SK-N-MC (cell line): ENCODE measurements around the gene SLC6A7.

Experiments
- DNase-seq: peaks from one replicate; pipeline ENCODE4 v3.0.0-alpha.2; 2011; ENCODE audit warnings: low read depth, low spot score
- H3K27ac ChIP-seq: fragments of 200-600 bp; sonication (generic); 2 replicates; pipeline ENCODE4 v1.5.1; 2016; ENCODE audit warnings: mixed run types
- H3K36me3 ChIP-seq: fragments of 200-600 bp; sonication (generic); 2 replicates; pipeline ENCODE4 v1.6.1; 2017; ENCODE audit warnings: antibody characterized with exemption, low read length, mixed read lengths; ENCODE audit not compliant: insufficient read depth
- H3K4me3 ChIP-seq: fragments of 200-600 bp; sonication (generic); 2 replicates; pipeline ENCODE4 v1.5.1; 2016
- H3K9ac ChIP-seq: fragments of 200-600 bp; sonication (generic); 2 replicates; pipeline ENCODE4 v1.8.0; 2017; ENCODE audit warnings: mixed run types, mixed read lengths; ENCODE audit not compliant: insufficient read length
- H3K9me3 ChIP-seq: fragments of 200-600 bp; sonication (generic); 2 replicates; pipeline ENCODE4 v1.6.1; 2017; ENCODE audit warnings: low read depth, mild to moderate bottlenecking, antibody characterized with exemption, low read length, moderate library complexity, mixed read lengths
- EZH2 ChIP-seq: fragments of 200-600 bp; sonication (generic); IDR thresholded peaks from one replicate; pipeline ENCODE4 v1.6.1; 2017; ENCODE audit warnings: antibody characterized with exemption
- FOXP2 ChIP-seq: optimal IDR thresholded peaks from 2 replicates; pipeline ENCODE3; 2011; ENCODE audit warnings: mild to moderate bottlenecking, moderate library complexity; ENCODE audit not compliant: insufficient read depth; ENCODE audit errors: extremely low read length, control extremely low read depth
- POLR2AphosphoS5 ChIP-seq: IDR thresholded peaks from 2 replicates; pipeline ENCODE4 v1.6.1; 2012; ENCODE audit warnings: mild to moderate bottlenecking, low read depth, low read length, borderline replicate concordance

Gene SLC6A7

GRCh38 chr5:150144879-150145278, 45.0 kb upstream of the SLC6A7 start:
- no peak for DNase-seq
- no peaks in the 10 kb centered on the region for H3K36me3 ChIP-seq
- H3K4me3 ChIP-seq = peak overlapping the region; percentile 57; the same call in 1 of the 2 replicates
- peak overlapping the region; percentile 85 for H3K27ac ChIP-seq
- no peaks in the 10 kb centered on the region for H3K9me3 ChIP-seq
- TF ChIP-seq POLR2AphosphoS5 (no peak), EZH2 (no peak), FOXP2 (no peak)
- H3K9ac ChIP-seq = peak overlapping the region; percentile 37

- Histone ChIP-seq H3K4me3 (no peak overlapping the region), H3K9me3 (no peaks in the 10 kb centered on the region), H3K27ac (no peak overlapping the region), H3K36me3 (no peaks in the 10 kb centered on the region), H3K9ac (no peak overlapping the region)
- DNase-seq = no peak
- TF ChIP-seq POLR2AphosphoS5 (no peak), EZH2 (no peak), FOXP2 (no peak)
Observed at GRCh38 chr5:150146235-150146634, 43.6 kb upstream of the SLC6A7 start.

DNA sequence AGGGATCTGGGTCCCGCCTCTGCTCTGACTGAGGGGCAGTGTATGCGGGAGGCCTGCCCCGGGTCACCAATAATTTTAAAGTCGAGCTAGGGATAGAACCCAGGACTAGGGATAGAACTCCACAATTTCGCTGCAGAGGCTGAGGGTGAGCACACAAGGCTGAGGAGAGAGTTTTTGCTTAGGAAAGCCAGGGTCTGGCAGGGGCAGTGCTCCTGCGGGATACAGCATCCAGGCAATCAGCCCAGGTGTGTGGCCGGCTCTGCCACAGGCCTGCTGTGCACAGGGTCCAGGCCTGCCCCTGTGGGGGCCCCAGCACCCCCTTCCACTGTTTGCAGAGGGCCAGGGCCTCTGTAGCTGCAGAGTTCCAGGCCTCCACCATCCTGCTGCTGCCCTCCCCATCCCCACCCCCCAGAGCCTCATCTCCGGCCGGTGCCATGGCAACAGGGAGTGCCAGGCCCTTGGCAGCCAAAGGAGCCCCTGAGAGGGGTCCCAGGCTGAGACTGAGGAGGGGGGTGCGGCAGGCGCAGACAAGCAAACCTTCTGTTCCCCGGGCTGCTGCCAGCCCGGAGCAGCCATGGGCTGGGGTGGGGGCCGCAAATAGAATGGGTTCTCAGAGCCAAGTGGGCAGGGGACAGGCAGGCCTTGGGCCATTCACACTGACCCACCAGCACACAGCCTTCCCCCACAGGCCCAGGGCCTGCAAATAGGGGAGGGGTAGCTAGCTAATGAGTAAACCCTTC, 42.8 kb upstream of the SLC6A7 start:
- Histone ChIP-seq H3K4me3 (no peak overlapping the region), H3K9ac (no peak overlapping the region), H3K36me3 (no peaks in the 10 kb centered on the region), H3K27ac (no peak overlapping the region), H3K9me3 (no peaks in the 10 kb centered on the region)
- no peak for DNase-seq
- TF ChIP-seq EZH2 = no peak
- no peak for TF ChIP-seq POLR2AphosphoS5
- no peak for TF ChIP-seq FOXP2

GRCh38 chr5:150147670-150148069, 42.2 kb upstream of the SLC6A7 start:
- H3K9ac ChIP-seq = no peak overlapping the region
- H3K27ac ChIP-seq = no peak overlapping the region
- TF ChIP-seq EZH2 = no peak
- no peak for TF ChIP-seq POLR2AphosphoS5
- no peak for TF ChIP-seq FOXP2
- H3K9me3 ChIP-seq = no peaks in the 10 kb centered on the region
- H3K36me3 ChIP-seq = no peaks in the 10 kb centered on the region
- DNase-seq = no peak
- no peak overlapping the region for H3K4me3 ChIP-seq

- no peak for TF ChIP-seq POLR2AphosphoS5
- TF ChIP-seq EZH2 = no peak
- no peak for TF ChIP-seq FOXP2
- Histone ChIP-seq H3K9ac (no peak overlapping the region), H3K4me3 (no peak overlapping the region), H3K36me3 (no peaks in the 10 kb centered on the region), H3K9me3 (no peaks in the 10 kb centered on the region), H3K27ac (no peak overlapping the region)
- no peak for DNase-seq
Observed at GRCh38 chr5:150148117-150148927, 41.5 kb upstream of the SLC6A7 start.

- TF ChIP-seq EZH2 = no peak
- TF ChIP-seq POLR2AphosphoS5 = no peak
- no peak for TF ChIP-seq FOXP2
- Histone ChIP-seq H3K4me3 (no peak overlapping the region), H3K27ac (no peak overlapping the region), H3K36me3 (no peaks in the 10 kb centered on the region), H3K9me3 (no peaks in the 10 kb centered on the region), H3K9ac (no peak overlapping the region)
- DNase-seq = no peak
Observed at GRCh38 chr5:150149618-150150017, 40.2 kb upstream of the SLC6A7 start.

GRCh38 chr5:150152636-150153462, 37.0 kb upstream of the SLC6A7 start:
- H3K9me3 ChIP-seq = no peaks in the 10 kb centered on the region
- no peak overlapping the region for H3K9ac ChIP-seq
- H3K36me3 ChIP-seq = no peaks in the 10 kb centered on the region
- H3K4me3 ChIP-seq = no peak overlapping the region
- no peak for TF ChIP-seq EZH2
- no peak for TF ChIP-seq FOXP2
- no peak for TF ChIP-seq POLR2AphosphoS5
- no peak overlapping the region for H3K27ac ChIP-seq
- DNase-seq = no peak

- no peak for TF ChIP-seq EZH2
- TF ChIP-seq POLR2AphosphoS5 = no peak
- TF ChIP-seq FOXP2 = no peak
- H3K9ac ChIP-seq = no peak overlapping the region
- no peak for DNase-seq
- no peak overlapping the region for H3K27ac ChIP-seq
- no peaks in the 10 kb centered on the region for H3K9me3 ChIP-seq
- no peak overlapping the region for H3K4me3 ChIP-seq
- H3K36me3 ChIP-seq = no peaks in the 10 kb centered on the region
Observed at GRCh38 chr5:150153483-150153882, 36.4 kb upstream of the SLC6A7 start.
